ENCODE measurements around the gene SHD.

SHD gene

DNA sequence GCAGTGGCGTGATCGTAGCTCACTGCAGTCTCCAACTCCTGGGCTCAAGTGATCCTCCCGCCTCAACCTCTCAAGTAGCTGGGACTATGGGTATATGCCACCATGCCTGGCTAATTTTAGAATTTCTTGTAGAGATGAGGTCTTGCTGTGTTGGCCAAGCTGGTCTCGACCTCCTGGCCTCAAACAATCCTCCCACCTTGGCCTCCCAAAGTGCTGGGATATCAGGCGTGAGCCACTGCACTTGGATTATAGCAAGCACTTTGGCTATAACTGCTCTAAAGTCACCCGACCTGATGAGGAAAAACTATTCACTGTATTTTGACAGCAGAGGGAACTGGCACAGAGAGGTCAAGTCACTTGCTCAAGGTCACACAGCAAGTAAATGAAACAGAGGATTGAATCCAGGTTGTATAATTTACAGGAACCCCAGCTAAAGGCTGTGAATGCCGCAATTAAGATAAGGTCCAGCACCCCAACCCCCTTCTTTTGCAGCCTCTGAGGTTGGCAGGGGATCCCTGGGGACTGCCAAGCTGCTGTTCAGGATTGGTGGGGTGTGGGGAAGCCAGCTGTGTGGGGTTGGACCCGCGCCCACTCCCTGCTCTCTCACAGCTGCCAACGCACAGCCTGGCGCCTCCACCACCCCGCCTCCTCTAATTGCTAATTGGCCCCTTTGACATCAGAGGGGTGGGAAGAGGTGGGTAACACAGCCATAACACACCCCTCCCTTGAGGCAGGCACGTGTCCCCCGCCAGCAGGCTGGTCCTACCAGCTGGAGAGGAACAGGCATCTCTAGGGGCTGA lies 17.1 kb downstream of the SHD start:
- no peak overlapping the region for H3K4me2 ChIP-seq
- no peak overlapping the region for H3K9ac ChIP-seq

DNA sequence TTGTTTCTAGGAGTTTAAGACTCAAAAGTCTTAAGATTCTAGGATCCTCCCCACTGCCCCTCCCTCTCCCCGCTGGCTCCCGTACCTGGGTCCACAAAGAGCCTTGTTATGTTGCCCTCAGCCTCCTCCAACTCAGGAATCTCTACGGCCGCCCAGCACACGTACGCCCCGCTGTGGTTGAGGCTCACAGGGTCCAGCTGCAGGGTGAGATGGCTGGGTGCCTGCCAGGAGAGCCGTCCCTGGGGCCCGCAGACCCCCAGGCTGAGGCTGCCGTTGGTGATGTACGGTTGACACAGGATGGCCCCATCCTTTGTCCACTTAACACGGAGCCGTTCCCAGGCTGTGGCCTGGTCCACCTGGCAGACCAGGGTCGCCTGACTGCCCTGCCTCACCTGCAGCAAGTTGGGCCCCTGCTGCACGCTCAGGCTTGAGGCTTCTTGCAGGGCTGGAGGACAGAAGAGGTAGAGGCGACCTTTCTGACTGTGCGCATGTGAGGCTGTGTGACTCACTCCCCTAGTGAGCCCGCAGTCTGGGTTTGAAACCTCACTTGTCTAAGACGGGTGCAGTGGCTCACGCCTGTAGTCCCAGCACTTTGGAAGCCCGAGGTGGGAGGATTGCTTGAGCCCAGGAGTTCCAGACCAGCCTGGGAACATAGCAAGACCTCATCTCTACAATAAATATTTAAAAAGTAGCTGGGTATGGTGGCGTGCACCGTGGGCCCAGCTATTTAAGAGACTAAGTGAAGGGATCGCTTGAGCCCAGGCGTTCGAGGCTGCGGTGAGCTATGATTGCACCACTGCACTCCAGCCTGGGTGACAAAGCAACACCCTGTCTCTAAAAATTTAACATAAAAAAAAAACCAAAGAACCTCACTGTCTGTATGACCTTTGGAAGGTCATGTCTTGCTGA lies 19.1 kb downstream of the SHD start:
- no peaks in the 10 kb centered on the region for H3K79me2 ChIP-seq (ENCODE audit: insufficient read depth, low read depth)
- H3K27ac ChIP-seq, result no peak overlapping the region
- no peaks in the 10 kb centered on the region for H4K20me1 ChIP-seq (ENCODE audit: insufficient read depth)
- TF ChIP-seq, protein P1, sequence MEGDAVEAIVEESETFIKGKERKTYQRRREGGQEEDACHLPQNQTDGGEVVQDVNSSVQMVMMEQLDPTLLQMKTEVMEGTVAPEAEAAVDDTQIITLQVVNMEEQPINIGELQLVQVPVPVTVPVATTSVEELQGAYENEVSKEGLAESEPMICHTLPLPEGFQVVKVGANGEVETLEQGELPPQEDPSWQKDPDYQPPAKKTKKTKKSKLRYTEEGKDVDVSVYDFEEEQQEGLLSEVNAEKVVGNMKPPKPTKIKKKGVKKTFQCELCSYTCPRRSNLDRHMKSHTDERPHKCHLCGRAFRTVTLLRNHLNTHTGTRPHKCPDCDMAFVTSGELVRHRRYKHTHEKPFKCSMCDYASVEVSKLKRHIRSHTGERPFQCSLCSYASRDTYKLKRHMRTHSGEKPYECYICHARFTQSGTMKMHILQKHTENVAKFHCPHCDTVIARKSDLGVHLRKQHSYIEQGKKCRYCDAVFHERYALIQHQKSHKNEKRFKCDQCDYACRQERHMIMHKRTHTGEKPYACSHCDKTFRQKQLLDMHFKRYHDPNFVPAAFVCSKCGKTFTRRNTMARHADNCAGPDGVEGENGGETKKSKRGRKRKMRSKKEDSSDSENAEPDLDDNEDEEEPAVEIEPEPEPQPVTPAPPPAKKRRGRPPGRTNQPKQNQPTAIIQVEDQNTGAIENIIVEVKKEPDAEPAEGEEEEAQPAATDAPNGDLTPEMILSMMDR (conservative IDR thresholded peaks at IDR 0.05; ENCODE audit: low read depth, low read length), result no peak
- H3K4me2 ChIP-seq, result no peak overlapping the region
- H3K4me3 ChIP-seq (IDR thresholded peaks at IDR 0.05; ENCODE audit: insufficient read depth, low read depth, low read length), result no peak overlapping the region
- no peaks in the 10 kb centered on the region for H3K36me3 ChIP-seq (ENCODE audit: insufficient read depth)
- H3K27me3 ChIP-seq (ENCODE audit: insufficient read depth, low read depth), result peaks cover 46% of the 10 kb centered on the region; the same call in 1 of the 2 replicates
- H3K9ac ChIP-seq, result no peak overlapping the region
- H2AFZ ChIP-seq (ENCODE audit: low read depth), result no peak overlapping the region
- H3K4me1 ChIP-seq (ENCODE audit: low read depth, poor library complexity, severe bottlenecking), result no peaks in the 10 kb centered on the region

More for the DNA sequence above, 17.1 kb downstream of the SHD start:
- TF ChIP-seq, protein P1 (conservative IDR thresholded peaks at IDR 0.05; ENCODE audit: low read depth, low read length), result no peak
- Histone ChIP-seq H3K27me3 (ENCODE audit: insufficient read depth, low read depth) (peaks cover 63% of the 10 kb centered on the region), H4K20me1 (ENCODE audit: insufficient read depth) (no peaks in the 10 kb centered on the region), H3K4me1 (ENCODE audit: low read depth, poor library complexity, severe bottlenecking) (no peaks in the 10 kb centered on the region), H2AFZ (ENCODE audit: low read depth) (no peak overlapping the region), H3K4me3 (IDR thresholded peaks at IDR 0.05; ENCODE audit: insufficient read depth, low read depth, low read length) (no peak overlapping the region), H3K36me3 (ENCODE audit: insufficient read depth) (no peaks in the 10 kb centered on the region), H3K79me2 (ENCODE audit: insufficient read depth, low read depth) (no peaks in the 10 kb centered on the region), H3K27ac (no peak overlapping the region)

DNA sequence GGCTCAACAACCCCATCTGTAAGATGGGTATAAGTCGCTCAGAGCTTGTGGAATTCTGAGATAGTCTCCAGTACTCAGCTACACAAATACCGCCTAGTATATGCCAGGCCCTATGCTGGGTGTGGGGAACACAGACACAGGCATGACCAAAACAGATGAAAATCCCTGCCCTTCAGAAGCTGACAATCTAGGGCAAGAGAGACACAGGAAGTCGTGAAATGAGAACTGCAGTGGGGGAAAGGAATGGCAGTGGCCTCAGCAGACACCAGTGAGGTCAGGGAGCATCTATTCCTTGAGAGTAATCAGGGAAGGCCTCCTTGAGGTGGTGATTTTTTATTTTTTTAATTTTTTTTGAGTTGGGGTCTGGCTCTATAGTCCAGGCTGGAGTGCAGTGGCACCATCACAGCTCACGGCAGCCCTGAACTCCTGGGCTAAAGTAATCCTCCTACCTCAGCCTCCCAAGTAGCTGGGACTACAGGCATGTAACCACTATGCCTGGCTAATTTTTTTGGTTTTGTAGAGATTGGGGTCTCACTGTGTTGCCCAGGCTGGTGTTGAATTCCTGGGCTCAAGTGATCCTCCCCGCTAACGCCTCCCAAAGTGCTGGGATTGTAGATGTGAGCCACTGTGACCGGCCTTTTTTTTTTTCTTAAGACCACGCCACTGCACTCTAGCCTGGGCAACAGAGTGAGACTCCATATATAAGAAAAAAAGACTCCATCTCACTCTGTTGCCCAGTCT lies 19.9 kb downstream of the SHD start:
- Histone ChIP-seq H4K20me1 (ENCODE audit: insufficient read depth) (no peaks in the 10 kb centered on the region), H3K4me1 (ENCODE audit: low read depth, poor library complexity, severe bottlenecking) (no peaks in the 10 kb centered on the region), H3K79me2 (ENCODE audit: insufficient read depth, low read depth) (no peaks in the 10 kb centered on the region), H2AFZ (ENCODE audit: low read depth) (no peak overlapping the region), H3K27me3 (ENCODE audit: insufficient read depth, low read depth) (peaks cover 37% of the 10 kb centered on the region; the same call in 1 of the 2 replicates), H3K27ac (no peak overlapping the region), H3K36me3 (ENCODE audit: insufficient read depth) (no peaks in the 10 kb centered on the region), H3K9ac (no peak overlapping the region), H3K4me3 (IDR thresholded peaks at IDR 0.05; ENCODE audit: insufficient read depth, low read depth, low read length) (no peak overlapping the region), H3K4me2 (no peak overlapping the region)
- TF ChIP-seq, protein P1 (conservative IDR thresholded peaks at IDR 0.05; ENCODE audit: low read depth, low read length), result no peak

DNA sequence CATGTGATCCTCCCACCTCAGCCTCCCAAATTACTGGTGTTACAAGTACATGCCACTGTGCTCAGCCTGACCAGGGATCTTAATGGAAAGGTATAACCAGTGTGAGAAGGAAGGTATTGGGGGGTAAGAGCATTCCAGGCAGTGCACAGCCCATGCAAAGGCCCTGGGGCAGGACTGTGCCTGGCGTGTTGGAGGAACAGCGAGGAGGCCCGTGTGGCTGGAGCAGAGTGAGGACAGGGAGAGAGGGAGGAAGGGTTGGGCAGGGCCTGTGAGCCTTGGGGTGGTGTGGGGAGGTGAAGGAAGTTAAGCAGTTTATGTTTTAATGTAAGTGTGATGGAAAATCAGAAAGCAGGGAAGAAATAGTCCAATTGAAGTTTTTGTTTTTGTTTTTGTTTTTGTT lies 21.5 kb downstream of the SHD start:
- no peak overlapping the region for H3K4me2 ChIP-seq
- peaks cover 24% of the 10 kb centered on the region; the same call in 1 of the 2 replicates for H3K27me3 ChIP-seq (ENCODE audit: insufficient read depth, low read depth)
- no peak overlapping the region for H2AFZ ChIP-seq (ENCODE audit: low read depth)
- H3K36me3 ChIP-seq (ENCODE audit: insufficient read depth), result no peaks in the 10 kb centered on the region
- H3K79me2 ChIP-seq (ENCODE audit: insufficient read depth, low read depth), result no peaks in the 10 kb centered on the region
- no peak overlapping the region for H3K27ac ChIP-seq
- H3K4me3 ChIP-seq (IDR thresholded peaks at IDR 0.05; ENCODE audit: insufficient read depth, low read depth, low read length), result no peak overlapping the region
- H3K9ac ChIP-seq, result no peak overlapping the region
- TF ChIP-seq, protein P1 (conservative IDR thresholded peaks at IDR 0.05; ENCODE audit: low read depth, low read length), result no peak
- H3K4me1 ChIP-seq (ENCODE audit: low read depth, poor library complexity, severe bottlenecking), result no peaks in the 10 kb centered on the region
- H4K20me1 ChIP-seq (ENCODE audit: insufficient read depth), result no peaks in the 10 kb centered on the region

All from KMS-11 (cell line).